Measurements from ENCODE around the gene FOXA2.

GRCh38 chr20:22577515-22578220 is 6.7 kb downstream of the FOXA2 start:
- TF ChIP-seq CTCF (IDR thresholded peaks at IDR 0.05) = no peak
- TF ChIP-seq EZH2 (IDR thresholded peaks at IDR 0.05; ENCODE audit: borderline replicate concordance, insufficient read depth, low read depth, low read length, poor library complexity, severe bottlenecking) = no peak
